Measurements from ENCODE around the gene UIMC1.

Gene UIMC1

DNA sequence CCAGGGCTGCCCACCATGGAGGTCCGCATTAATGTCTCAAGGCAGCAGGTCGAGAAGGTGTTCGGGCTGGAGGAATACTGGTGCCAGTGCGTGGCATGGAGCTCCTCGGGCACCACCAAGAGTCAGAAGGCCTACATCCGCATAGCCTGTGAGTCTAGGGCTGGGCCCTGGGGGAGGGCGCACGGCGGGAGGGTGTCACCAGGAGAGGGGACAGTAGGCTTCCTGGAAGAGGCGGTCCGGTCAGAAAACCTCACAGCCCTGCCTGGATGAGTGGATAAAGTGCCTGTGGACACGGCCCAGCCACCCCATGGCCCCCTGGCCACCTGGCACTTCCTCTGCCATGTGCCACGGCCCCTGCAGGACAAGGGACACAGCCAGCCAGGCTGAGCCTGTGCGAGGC, 138.5 kb downstream of the UIMC1 start:
- Histone ChIP-seq H3K79me2 (ENCODE audit: insufficient read depth, low read length) (no peaks in the 10 kb centered on the region), H3K4me3 (ENCODE audit: insufficient read depth, low read length, poor library complexity, severe bottlenecking) (no peak overlapping the region), H4K20me1 (ENCODE audit: low read depth, low read length) (no peaks in the 10 kb centered on the region), H3K4me2 (ENCODE audit: low read depth, low read length, poor library complexity, severe bottlenecking) (no peak overlapping the region), H3K9ac (ENCODE audit: low read length) (no peak overlapping the region), H3K9me2 (replicated peaks; ENCODE audit: insufficient read depth, low read length) (no peaks in the 10 kb centered on the region), H3K9me3 (ENCODE audit: insufficient read depth, low read length) (no peaks in the 10 kb centered on the region), H2AFZ (ENCODE audit: low read depth, low read length, severe bottlenecking) (no peak overlapping the region), H3F3A (ENCODE audit: insufficient read depth) (no peaks in the 10 kb centered on the region), H3K27ac (ENCODE audit: low read depth, low read length) (no peak overlapping the region), H3K27me3 (ENCODE audit: low read length) (no peaks in the 10 kb centered on the region), H3K36me3 (ENCODE audit: low read length) (no peaks in the 10 kb centered on the region)
- no peak for TF ChIP-seq EZH2phosphoT487 (conservative IDR thresholded peaks at IDR 0.05; ENCODE audit: low read length)
- TF ChIP-seq, protein P1, sequence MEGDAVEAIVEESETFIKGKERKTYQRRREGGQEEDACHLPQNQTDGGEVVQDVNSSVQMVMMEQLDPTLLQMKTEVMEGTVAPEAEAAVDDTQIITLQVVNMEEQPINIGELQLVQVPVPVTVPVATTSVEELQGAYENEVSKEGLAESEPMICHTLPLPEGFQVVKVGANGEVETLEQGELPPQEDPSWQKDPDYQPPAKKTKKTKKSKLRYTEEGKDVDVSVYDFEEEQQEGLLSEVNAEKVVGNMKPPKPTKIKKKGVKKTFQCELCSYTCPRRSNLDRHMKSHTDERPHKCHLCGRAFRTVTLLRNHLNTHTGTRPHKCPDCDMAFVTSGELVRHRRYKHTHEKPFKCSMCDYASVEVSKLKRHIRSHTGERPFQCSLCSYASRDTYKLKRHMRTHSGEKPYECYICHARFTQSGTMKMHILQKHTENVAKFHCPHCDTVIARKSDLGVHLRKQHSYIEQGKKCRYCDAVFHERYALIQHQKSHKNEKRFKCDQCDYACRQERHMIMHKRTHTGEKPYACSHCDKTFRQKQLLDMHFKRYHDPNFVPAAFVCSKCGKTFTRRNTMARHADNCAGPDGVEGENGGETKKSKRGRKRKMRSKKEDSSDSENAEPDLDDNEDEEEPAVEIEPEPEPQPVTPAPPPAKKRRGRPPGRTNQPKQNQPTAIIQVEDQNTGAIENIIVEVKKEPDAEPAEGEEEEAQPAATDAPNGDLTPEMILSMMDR (IDR thresholded peaks at IDR 0.05; ENCODE audit: insufficient read depth, low read length, poor library complexity, severe bottlenecking) = no peak

DNA sequence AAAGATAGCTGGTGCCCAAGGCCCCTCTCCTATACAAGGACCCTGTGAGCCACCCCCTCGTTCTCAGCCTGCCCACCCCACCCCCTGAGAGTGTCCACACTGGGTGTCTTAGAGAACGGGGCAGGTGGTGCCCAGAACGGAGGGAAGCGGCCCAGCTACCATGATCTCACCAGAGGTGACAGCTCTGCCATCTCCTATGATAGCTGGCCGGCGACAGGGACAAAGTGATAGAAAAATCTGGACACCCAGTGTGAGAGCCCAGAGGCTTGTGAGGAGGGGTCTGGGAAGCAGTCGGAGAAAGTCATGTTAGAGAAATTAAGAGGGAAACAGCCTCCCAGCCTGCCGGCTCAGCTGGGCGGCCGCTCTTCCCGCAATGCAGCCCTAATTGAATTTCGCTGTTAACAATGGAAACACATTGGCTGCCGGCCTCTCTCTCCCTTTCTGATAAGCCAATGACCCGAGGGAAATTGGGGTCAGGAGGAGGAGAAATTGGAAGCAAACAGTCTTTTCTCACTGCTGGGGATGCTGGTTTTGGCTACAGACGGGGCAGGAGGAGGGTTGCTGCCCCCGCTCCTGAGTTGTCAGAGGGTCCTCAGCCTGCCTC, 139.8 kb downstream of the UIMC1 start:
- Histone ChIP-seq H3K36me3 (ENCODE audit: low read length) (no peaks in the 10 kb centered on the region), H3K9me2 (replicated peaks; ENCODE audit: insufficient read depth, low read length) (no peaks in the 10 kb centered on the region), H3K4me2 (ENCODE audit: low read depth, low read length, poor library complexity, severe bottlenecking) (no peak overlapping the region), H3K9me3 (ENCODE audit: insufficient read depth, low read length) (no peaks in the 10 kb centered on the region), H3K9ac (ENCODE audit: low read length) (no peak overlapping the region), H3K4me3 (ENCODE audit: insufficient read depth, low read length, poor library complexity, severe bottlenecking) (no peak overlapping the region), H3K27ac (ENCODE audit: low read depth, low read length) (no peak overlapping the region), H2AFZ (ENCODE audit: low read depth, low read length, severe bottlenecking) (no peak overlapping the region), H3K79me2 (ENCODE audit: insufficient read depth, low read length) (no peaks in the 10 kb centered on the region), H4K20me1 (ENCODE audit: low read depth, low read length) (no peaks in the 10 kb centered on the region), H3K27me3 (ENCODE audit: low read length) (no peaks in the 10 kb centered on the region), H3F3A (ENCODE audit: insufficient read depth) (no peaks in the 10 kb centered on the region)
- no peak for TF ChIP-seq EZH2phosphoT487 (conservative IDR thresholded peaks at IDR 0.05; ENCODE audit: low read length)
- TF ChIP-seq, protein P1 (IDR thresholded peaks at IDR 0.05; ENCODE audit: insufficient read depth, low read length, poor library complexity, severe bottlenecking) = no peak

DNA sequence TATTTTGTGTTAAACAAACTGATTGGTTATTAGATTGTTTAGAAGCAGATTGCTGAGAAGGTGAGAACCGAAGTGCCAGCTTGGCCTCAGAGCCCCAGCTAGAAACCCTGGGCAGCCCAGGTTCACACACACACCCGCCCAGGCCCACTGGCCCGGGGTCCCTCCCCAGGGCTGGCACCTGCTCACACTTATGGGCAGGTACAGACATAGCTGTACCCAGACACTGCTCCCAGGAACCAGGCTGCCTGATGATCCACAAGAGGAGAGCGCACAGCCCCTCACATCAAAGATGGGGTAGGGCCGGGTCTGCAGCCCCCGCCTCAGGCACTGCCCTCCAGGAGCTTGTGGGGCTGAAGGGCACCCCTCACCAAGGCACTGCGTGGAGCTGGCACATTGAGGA, 140.6 kb downstream of the UIMC1 start:
- Histone ChIP-seq H3K27me3 (ENCODE audit: low read length) (no peaks in the 10 kb centered on the region), H3F3A (ENCODE audit: insufficient read depth) (no peaks in the 10 kb centered on the region), H3K9ac (ENCODE audit: low read length) (no peak overlapping the region), H3K4me2 (ENCODE audit: low read depth, low read length, poor library complexity, severe bottlenecking) (no peak overlapping the region), H3K36me3 (ENCODE audit: low read length) (no peaks in the 10 kb centered on the region), H3K4me3 (ENCODE audit: insufficient read depth, low read length, poor library complexity, severe bottlenecking) (no peak overlapping the region), H2AFZ (ENCODE audit: low read depth, low read length, severe bottlenecking) (no peak overlapping the region), H3K9me2 (replicated peaks; ENCODE audit: insufficient read depth, low read length) (no peaks in the 10 kb centered on the region), H3K9me3 (ENCODE audit: insufficient read depth, low read length) (no peaks in the 10 kb centered on the region), H4K20me1 (ENCODE audit: low read depth, low read length) (no peaks in the 10 kb centered on the region), H3K27ac (ENCODE audit: low read depth, low read length) (no peak overlapping the region), H3K79me2 (ENCODE audit: insufficient read depth, low read length) (no peaks in the 10 kb centered on the region)
- TF ChIP-seq, protein P1 (IDR thresholded peaks at IDR 0.05; ENCODE audit: insufficient read depth, low read length, poor library complexity, severe bottlenecking) = no peak
- TF ChIP-seq EZH2phosphoT487 (conservative IDR thresholded peaks at IDR 0.05; ENCODE audit: low read length) = no peak

Data from SU-DHL-6 (cell line).